Testis (tissue), 2 donors: ENCODE results near the gene RNF11.

Source experiments
- CTCF ChIP-seq, 3 experiments: fragments of 450-650 bp in 2 of 3; fragments of 200-600 bp in 1 of 3; sonication (generic) in 1 of 3; IDR thresholded peaks; one replicate each; pipeline ENCODE4 v1.5.1; 2016 to 2019; ENCODE audit warnings: antibody characterized with exemption in 3 of 3, mild to moderate bottlenecking in 2 of 3, moderate library complexity in 1 of 3
- POLR2A ChIP-seq: fragments of 450-650 bp; IDR thresholded peaks from one replicate; pipeline ENCODE4 v1.6.1; 2017; ENCODE audit warnings: antibody characterized with exemption, mild to moderate bottlenecking, moderate library complexity

GRCh38 chr1:51305371-51305823, 69.3 kb downstream of the RNF11 start:
- TF ChIP-seq POLR2A (no peak), CTCF (IDR thresholded peaks at IDR 0.05) (no peak)
